ENCODE data around the gene TEKT2.

- TF ChIP-seq CTCF (IDR thresholded peaks at IDR 0.05; ENCODE audit: low read depth, low read length) (peak; percentile 66), EZH2phosphoT487 (IDR thresholded peaks at IDR 0.05; ENCODE audit: low read depth) (no peak)
These were observed 50.8 kb downstream of the TEKT2 start for GRCh38 chr1:36134505-36135329.

Measured in OCI-LY3 (cell line).